Transverse colon (tissue), 4 donors: ENCODE measurements around the gene NHERF1. TPM values are rescaled to one million over a fixed set of nuclear protein-coding genes. Genes with fewer than 3 reads are reported as not detected.

ENCODE experiments used
- DNase-seq: peaks from one replicate; pipeline ENCODE4 v3.0.0-alpha.2; 2019
- H3K27ac ChIP-seq, 4 donors: fragments of 200-600 bp; sonication (generic); 2 replicates each; pipeline ENCODE4 v1.5.1; 2016 to 2018; ENCODE audit warnings: inconsistent platforms in 4 of 4
- H3K27me3 ChIP-seq: fragments of 200-600 bp; sonication (generic); 2 replicates; pipeline ENCODE4 v1.5.1; 2017; ENCODE audit warnings: inconsistent platforms
- H3K36me3 ChIP-seq, 4 donors: fragments of 200-600 bp; sonication (generic); 2 replicates each; pipeline ENCODE4 v1.5.1; 2017 to 2019; ENCODE audit warnings: inconsistent platforms in 4 of 4
- H3K4me1 ChIP-seq, 4 donors: fragments of 200-600 bp; sonication (generic); 2 replicates each; pipeline ENCODE4 v1.5.1; 2017 to 2020; ENCODE audit warnings: inconsistent platforms in 4 of 4
- H3K4me3 ChIP-seq, 4 donors: fragments of 200-600 bp; sonication (generic); 1 replicate in 1 of 4; 2 replicates in 3 of 4; pipeline versions ENCODE4 v1.5.1 to v1.6.1; 2017 to 2019; ENCODE audit warnings: inconsistent platforms in 4 of 4
- H3K9me3 ChIP-seq, 2 donors: fragments of 200-600 bp; sonication (generic); 2 replicates each; pipeline ENCODE4 v1.5.1; 2017 to 2019; ENCODE audit warnings: inconsistent platforms in 2 of 2
- CTCF ChIP-seq, 5 experiments: fragments of 200-600 bp in 3 of 5; fragments of 450-650 bp in 2 of 5; sonication (generic) in 3 of 5; IDR thresholded peaks; 1 replicate in 2 of 5; 2 replicates in 3 of 5; pipeline ENCODE4 v1.5.1; 2016 to 2017; ENCODE audit warnings: antibody characterized with exemption in 5 of 5, inconsistent platforms in 3 of 5, mild to moderate bottlenecking in 2 of 5, moderate library complexity in 1 of 5
- EP300 ChIP-seq: sonication (generic); formaldehyde crosslinking; IDR thresholded peaks from one replicate; pipeline ENCODE4 v1.6.1; 2017; ENCODE audit warnings: antibody characterized with exemption, low read depth
- POLR2A ChIP-seq: fragments of 450-650 bp; IDR thresholded peaks from one replicate; pipeline ENCODE4 v1.6.1; 2016; ENCODE audit warnings: antibody characterized with exemption, mild to moderate bottlenecking, moderate library complexity
- POLR2AphosphoS5 ChIP-seq, 3 donors: sonication (generic); formaldehyde crosslinking; IDR thresholded peaks; one replicate each; pipeline ENCODE4 v1.6.1; 2016; ENCODE audit warnings: antibody characterized with exemption in 3 of 3
- WGBS, 2 donors: methylation state at CpG; one replicate each; pipeline ENCODE4 v1.1.5; 2018; ENCODE audit warnings: low coverage in 1 of 2; 5-methylcytosine and 5-hydroxymethylcytosine counted together
- in situ Hi-C, 4 donors: fragments of 200-750 bp; cut with MboI; loops; one replicate each; pipeline versions ENCODE4 v1.15.0 to v1.15.1; 2017; ENCODE audit warnings: low sequenced_read_pairs in 3 of 4, low pct_ligation_motif_present in 1 of 4, low pct_unique_long_range_greater_than_20kb in 1 of 4
- intact Hi-C: fragments of 100-400 bp; cut with DNase I; formaldehyde crosslinking; loops from one replicate; pipeline ENCODE4 v1.15.1; 2023; ENCODE audit warnings: low total_unique reads
- total RNA-seq, 4 donors: library from RNA; depleted of rRNA; stranded (reverse); fragments of >200 nt; gene quantifications; one replicate each; pipeline ENCODE4 v1.1.0, GENCODE V29; 2016

The NHERF1 gene
- total RNA-seq, 4 donors from 2014 or later = 118 to 463 (median 233) TPM

DNA sequence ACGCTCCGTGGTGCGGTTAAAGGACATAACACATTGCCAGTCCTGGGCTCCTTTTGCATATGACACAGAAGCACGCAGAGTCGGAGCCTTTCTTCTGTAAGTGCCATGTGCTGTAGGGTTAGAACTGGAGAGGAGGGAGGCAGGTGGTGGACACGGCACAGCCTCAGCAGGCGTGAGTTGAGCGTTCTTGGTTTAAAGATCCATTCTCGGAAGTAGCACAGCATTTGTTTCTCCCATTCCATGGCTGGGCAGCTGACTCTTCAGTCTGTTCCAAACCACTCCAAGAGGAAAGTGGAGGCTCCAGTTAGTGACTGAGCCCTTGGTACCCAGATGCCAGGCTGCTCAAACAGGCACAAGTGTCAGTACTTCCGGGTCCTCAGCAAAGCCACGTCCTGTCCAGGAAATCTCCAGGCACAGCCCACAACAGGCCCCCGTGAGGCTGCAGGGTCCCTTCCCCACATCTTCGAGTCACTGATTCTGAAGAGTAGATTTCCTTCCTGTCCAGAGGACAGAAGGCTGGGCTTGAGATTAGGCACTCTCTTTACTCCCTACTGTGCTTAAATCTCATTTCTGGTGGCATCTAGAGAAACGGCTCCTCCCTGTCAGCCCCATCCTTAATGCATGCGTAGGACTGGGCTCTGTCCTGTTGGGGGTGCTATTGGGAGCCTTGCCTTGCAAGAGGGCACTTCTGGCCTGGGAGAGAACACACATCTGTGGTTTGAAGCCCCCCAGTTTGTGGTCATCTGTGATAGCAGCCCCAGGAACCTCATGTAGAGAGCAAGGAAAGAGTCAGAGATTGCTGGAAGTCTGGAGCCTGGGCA lies 67.3 kb downstream of the NHERF1 start:
- H3K27me3 ChIP-seq = no peaks in the 10 kb centered on the region
- H3K27ac ChIP-seq = no peak overlapping the region
- 87% methylated on average over 15 of the region's 15 CpGs; no CpG with 5 or more reads in 1 of the 2 donors for WGBS, 2 donors
- H3K4me3 ChIP-seq = no peak overlapping the region
- no peaks in the 10 kb centered on the region for H3K9me3 ChIP-seq
- no peaks in the 10 kb centered on the region for H3K4me1 ChIP-seq
- intact Hi-C loops = no loop called here
- TF ChIP-seq POLR2A (no peak), EP300 (no peak), POLR2AphosphoS5 (IDR thresholded peaks at IDR 0.05) (no peak), CTCF (IDR thresholded peaks at IDR 0.05) (no peak)
- no peaks in the 10 kb centered on the region for H3K36me3 ChIP-seq
- in situ Hi-C loops = no loop called here
- no peak for DNase-seq

DNA sequence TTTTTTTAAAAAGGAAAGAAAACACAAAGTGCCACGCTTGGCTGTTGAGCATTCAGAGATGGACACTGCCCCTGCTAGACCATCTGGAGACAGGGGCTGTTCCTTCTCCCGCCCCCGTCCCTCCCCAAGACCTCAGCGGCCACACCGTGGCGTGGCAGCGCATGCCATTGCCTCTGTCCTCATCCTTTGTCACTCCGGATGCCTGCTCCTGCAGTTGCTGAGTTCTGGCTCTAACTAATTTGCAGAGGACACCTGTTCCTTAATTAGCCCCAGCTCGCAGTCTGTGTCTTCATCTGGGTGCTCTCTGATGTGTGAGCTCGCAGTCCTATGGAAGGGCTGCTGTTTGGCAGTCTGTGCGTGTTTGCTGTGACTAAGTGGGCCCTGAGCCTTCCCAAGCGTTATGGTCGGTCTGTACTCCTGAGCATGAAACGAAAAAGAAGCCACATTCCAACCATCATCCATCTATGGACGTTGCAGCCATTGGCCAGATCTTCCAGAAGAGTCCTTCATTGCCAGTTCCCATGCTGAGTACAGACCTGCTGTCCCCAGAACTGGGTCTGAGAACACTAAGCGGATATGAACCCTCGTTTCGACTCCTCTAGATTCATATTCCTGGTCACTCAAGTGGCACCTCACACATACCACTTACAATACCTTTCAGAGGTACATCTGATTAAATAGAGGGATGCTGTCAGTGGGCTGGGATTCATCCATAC lies 68.6 kb downstream of the NHERF1 start:
- no peak for DNase-seq
- Histone ChIP-seq H3K27me3 (no peaks in the 10 kb centered on the region), H3K4me3 (no peak overlapping the region), H3K27ac (no peak overlapping the region), H3K36me3 (no peaks in the 10 kb centered on the region), H3K9me3 (no peaks in the 10 kb centered on the region), H3K4me1 (no peaks in the 10 kb centered on the region)
- TF ChIP-seq POLR2AphosphoS5 (IDR thresholded peaks at IDR 0.05) = no peak
- no peak for TF ChIP-seq POLR2A
- no peak for TF ChIP-seq CTCF (IDR thresholded peaks at IDR 0.05)
- no peak for TF ChIP-seq EP300
- intact Hi-C loops = no loop called here
- in situ Hi-C loops = no loop called here
- WGBS, 2 donors = 95% methylated on average over 17 of the region's 18 CpGs; no CpG with 5 or more reads in 1 of the 2 donors

- H3K27ac ChIP-seq = no peak overlapping the region
- in situ Hi-C loops = no loop called here
- H3K36me3 ChIP-seq = no peaks in the 10 kb centered on the region
- H3K4me1 ChIP-seq = no peaks in the 10 kb centered on the region
- DNase-seq = no peak
- no peaks in the 10 kb centered on the region for H3K27me3 ChIP-seq
- WGBS, 2 donors = 95% methylated on average over 15 of the region's 16 CpGs; no CpG with 5 or more reads in 1 of the 2 donors
- H3K4me3 ChIP-seq = no peak overlapping the region
- H3K9me3 ChIP-seq = no peaks in the 10 kb centered on the region
- TF ChIP-seq EP300 (no peak), CTCF (IDR thresholded peaks at IDR 0.05) (no peak), POLR2AphosphoS5 (IDR thresholded peaks at IDR 0.05) (no peak), POLR2A (no peak)
- intact Hi-C loops = no loop called here
Measured at GRCh38 chr17:74818291-74818938, 70.0 kb downstream of the NHERF1 start.

Other genes starting within 250 kb of the NHERF1 start
- gene CD300LB, start 217.2 kb upstream of the NHERF1 start, total RNA-seq = under 1 TPM in 1 of 4 donors, not detected in 3; 0.41 TPM
- gene CD300C, start 202.5 kb upstream of the NHERF1 start, total RNA-seq = 1 to 10 TPM in 1 of 4 donors, under 1 TPM in 2, not detected in 1; 0.27 to 5.2 (median 0.32) TPM
- not detected for gene CD300H, start 181.1 kb upstream of the NHERF1 start, total RNA-seq
- gene CD300LD, start 156.3 kb upstream of the NHERF1 start, total RNA-seq = not detected
- gene CD300E, start 124.9 kb upstream of the NHERF1 start, total RNA-seq = under 1 TPM in 2 of 4 donors, not detected in 2; 0.14 to 0.32 TPM
- gene CD300LF, start 35.7 kb upstream of the NHERF1 start, total RNA-seq = 10 to 100 TPM in 1 of 4 donors, 1 to 10 TPM in 2, under 1 TPM in 1; 0.40 to 37.8 (median 3.7) TPM
- 10 to 100 TPM in 1 of 4 donors, 1 to 10 TPM in 2, not detected in 1; 5.2 to 10.5 (median 5.4) TPM for gene RAB37, start 11.4 kb upstream of the NHERF1 start, total RNA-seq
- gene NAT9, start 27.7 kb downstream of the NHERF1 start, total RNA-seq = 10 to 100 TPM; 18.3 to 34.4 (median 27.6) TPM
- under 1 TPM in 2 of 4 donors, not detected in 2; 0.27 to 0.40 TPM for gene GRIN2C, start 111.3 kb downstream of the NHERF1 start, total RNA-seq
- 10 to 100 TPM in 2 of 4 donors, 1 to 10 TPM in 2; 5.8 to 16.2 (median 10.4) TPM for gene FDXR, start 124.4 kb downstream of the NHERF1 start, total RNA-seq
- gene FADS6, start 145.0 kb downstream of the NHERF1 start, total RNA-seq = 10 to 100 TPM in 1 of 4 donors, 1 to 10 TPM in 1, under 1 TPM in 1, not detected in 1; 0.64 to 25.8 (median 3.7) TPM
- gene USH1G, start 174.6 kb downstream of the NHERF1 start, total RNA-seq = under 1 TPM in 2 of 4 donors, not detected in 2; 0.27 to 0.32 TPM
- gene OTOP2, start 175.6 kb downstream of the NHERF1 start, total RNA-seq = 10 to 100 TPM in 3 of 4 donors, 1 to 10 TPM in 1; 3.4 to 99.1 (median 62.6) TPM
- 1 to 10 TPM in 2 of 4 donors, not detected in 2; 1.6 to 3.8 TPM for gene OTOP3, start 187.3 kb downstream of the NHERF1 start, total RNA-seq
- gene HID1, start 224.1 kb downstream of the NHERF1 start, total RNA-seq = 100 to 1,000 TPM in 1 of 4 donors, 10 to 100 TPM in 3; 30.2 to 221 (median 50.7) TPM
- 1 to 10 TPM; 2.0 to 5.6 (median 3.6) TPM for gene CDR2L, start 239.0 kb downstream of the NHERF1 start, total RNA-seq